Fibroblast of skin of abdomen (primary cell): ENCODE results near the gene DRAM1.
A peak's percentile ranks its signal among the peaks of the same experiment; 100 is the strongest.
"Not testable (repeated sequence)": the region's sequence is repeated elsewhere in the genome, so short reads cannot be mapped to it uniquely, and the experiment has no call there.

ENCODE experiments used
- DNase-seq: peaks from one replicate; pipeline ENCODE4 v3.0.0-alpha.2; 2013

DRAM1 gene

DNA sequence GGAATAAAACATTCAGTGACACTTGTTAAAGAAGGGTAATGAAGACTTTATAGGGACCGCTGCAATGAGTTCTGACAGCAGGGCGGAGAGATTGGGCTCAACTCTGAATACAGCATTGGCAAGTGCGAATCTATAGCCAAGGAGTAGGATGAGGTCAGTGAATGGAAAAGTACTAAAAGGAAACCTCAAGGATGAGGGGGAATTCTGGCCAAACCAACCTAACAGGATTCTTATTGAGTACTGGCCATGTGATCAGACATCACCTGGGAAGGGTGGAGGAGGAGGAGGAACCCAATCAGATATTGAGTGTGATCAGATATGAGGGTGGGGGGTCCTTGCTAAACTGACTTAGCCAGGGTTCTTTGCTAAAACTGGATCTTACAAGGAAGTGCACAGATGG is 31.0 kb downstream of the DRAM1 start:
- no peak for DNase-seq

GRCh38 chr12:101909646-101910045 is 32.3 kb downstream of the DRAM1 start:
- no peak for DNase-seq

DNA sequence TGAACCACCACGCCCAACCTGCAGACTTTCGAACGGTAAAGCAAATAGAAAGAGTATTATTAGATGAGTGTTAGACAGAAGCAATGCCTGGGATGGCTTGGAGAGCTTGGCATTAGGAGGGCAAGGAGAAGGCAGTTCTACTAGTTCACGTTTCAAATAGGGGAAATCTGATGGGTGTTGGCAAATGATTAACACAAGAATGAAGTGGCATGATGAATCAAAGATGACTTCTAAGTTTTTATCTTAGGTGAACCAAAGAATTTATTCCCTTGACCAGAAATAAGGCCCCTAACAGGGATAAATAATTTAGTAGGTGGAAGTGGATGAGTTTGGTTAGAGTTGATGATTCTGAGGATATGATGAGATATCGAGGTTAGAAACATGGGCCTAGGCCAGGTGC is 38.5 kb downstream of the DRAM1 start:
- DNase-seq, result no peak

DNA sequence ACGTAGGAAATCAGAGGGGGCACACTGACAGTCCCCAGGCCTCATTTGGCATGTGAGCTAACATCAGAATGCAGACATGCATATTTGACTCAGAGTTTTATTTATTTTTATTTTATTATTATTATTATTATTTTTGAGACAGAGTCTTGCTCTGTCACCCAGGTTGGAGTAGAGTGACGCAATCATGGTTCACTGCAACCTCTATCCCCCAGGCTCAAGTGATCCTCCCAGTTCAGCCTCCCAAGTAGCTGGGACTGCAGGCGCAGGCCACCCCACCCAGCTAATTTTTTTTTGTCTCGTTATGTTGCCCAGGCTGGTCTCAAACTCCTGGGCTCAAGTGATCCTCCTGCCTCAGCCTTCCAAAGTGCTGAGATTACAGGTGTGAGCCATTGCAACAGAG is 41.4 kb downstream of the DRAM1 start:
- not testable (repeated sequence) for DNase-seq

GRCh38 chr12:101919447-101919846 is 42.1 kb downstream of the DRAM1 start:
- no peak for DNase-seq

GRCh38 chr12:101920906-101921305 is 43.5 kb downstream of the DRAM1 start:
- DNase-seq, result peak; percentile 28

- DNase-seq, result no peak
Observed at GRCh38 chr12:101923045-101923718, 45.8 kb downstream of the DRAM1 start.

- peak; percentile 35 for DNase-seq
Observed at GRCh38 chr12:101924618-101925017, 47.2 kb downstream of the DRAM1 start.

GRCh38 chr12:101925361-101925760 is 48.0 kb downstream of the DRAM1 start:
- peak; percentile 99 for DNase-seq

- peak; percentile 17 for DNase-seq
Observed at GRCh38 chr12:101925935-101926334, 48.6 kb downstream of the DRAM1 start.

DNA sequence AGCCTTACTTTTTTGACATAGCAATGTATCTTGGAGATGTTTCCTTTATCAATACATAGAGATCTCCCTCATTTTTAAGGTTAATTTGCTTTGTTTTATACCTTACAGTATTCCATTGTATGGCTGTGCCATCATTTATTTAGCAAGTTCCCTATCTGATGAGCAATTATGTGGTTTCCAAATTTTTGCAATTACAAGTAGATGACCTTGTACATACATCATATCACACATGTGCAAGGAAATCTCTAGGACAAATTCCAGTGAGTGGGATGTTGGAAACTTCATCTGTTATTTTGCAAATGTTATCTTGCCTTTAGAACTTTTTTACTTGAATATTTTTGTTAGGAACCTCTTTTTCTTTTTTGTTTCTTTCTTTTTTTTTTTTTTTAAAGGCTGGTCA is 49.7 kb downstream of the DRAM1 start:
- DNase-seq, result peak; percentile 78

DNA sequence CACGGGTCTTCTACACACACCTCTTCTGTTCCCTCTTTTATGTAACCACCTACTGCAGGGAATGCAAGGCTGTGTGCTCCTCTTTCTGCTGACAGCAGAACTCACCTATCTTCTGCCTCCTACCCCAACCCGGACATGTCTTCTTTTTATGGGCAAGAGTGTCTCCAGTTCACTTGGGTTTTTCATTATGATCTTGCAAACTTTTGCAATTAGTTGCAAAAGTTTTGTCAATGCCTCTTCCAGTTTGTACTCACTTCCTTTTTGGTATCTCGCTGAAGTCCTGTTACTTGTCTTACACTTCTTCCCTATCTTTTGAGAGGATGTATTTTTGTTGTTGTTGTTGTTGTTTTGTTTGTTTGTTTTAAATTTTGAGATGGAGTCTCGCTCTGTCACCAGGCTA is 50.6 kb downstream of the DRAM1 start:
- no peak for DNase-seq

DNA sequence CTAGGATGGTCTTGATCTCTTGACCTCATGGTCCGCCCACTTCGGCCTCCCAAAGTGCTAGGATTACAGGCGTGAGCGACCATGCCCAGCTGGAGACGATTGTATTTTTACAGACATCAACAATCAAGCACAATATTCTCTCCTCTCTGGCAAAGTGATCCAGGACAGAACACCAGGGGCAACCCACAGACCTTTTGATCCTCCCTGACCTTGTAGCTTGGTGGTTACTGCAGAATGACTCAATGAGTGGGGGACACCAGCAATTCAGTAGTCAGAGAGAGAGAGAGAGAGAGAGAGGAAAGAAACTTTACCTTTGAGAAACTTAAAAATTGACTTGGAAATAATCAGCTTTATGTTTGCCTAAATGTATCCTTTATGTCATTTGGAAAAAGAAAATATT is 51.2 kb downstream of the DRAM1 start:
- no peak for DNase-seq

DNA sequence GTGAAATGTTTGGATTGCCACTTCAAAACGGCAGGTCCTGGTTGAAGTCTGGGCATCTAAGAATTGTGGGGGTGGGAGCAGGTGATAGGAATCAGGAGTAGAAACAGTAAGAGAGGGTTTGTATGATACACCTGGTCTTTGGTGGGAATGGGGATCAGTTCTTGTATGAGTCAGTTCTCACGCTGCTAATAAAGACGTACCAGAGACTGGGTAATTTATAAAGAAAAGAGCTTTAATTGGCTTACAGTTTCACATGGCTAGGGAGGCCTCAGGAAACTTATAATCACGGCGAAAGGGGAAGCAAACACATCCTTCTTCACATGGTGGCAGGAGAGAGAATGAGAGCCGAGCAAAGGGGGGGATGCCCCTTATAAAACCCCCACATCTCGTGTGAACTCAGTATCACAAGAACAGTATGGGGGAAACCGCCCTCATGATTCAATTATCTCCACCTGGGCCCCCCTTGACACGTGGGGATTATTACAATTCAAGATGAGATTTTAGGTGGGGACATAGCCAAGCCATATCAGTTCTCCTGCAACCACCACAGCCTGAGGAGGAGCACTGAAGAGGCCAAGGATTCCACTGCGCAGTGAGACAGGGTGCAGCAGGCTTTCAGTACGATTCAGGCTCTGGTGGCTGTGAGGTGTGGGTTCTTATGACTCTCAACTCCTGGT is 52.1 kb downstream of the DRAM1 start:
- no peak for DNase-seq

GRCh38 chr12:101931498-101932326 is 54.3 kb downstream of the DRAM1 start:
- DNase-seq, result no peak

DNA sequence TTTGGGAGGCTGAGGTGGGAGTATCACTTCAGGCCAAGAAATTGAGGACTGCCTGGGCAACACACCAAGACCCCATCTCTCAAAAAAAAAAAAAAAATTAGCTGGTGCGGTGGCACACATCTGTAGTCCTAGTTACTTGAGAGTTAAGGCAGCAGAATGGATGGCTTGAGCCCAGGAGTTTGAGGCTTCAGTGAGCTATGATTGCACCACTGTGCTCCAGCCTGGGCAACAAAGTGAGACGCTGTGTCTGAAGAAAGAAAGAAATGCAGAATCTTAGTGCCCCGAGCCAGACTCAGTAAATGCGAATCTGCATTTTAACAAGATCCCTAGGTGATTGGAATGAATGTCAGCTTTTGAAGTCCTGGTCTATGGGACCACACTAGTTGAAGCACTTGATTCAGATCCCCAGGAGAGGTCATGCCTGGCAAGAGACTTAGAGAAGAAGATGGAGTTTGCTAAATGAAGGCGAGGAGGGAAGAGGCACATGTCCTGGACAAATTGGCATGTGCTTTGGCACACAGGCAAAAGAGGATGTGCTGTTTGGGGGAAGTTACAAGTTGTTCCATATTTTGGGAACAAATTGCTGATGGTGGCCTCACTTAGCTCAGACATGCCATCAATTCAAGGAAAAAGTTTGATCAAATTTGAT is 56.6 kb downstream of the DRAM1 start:
- no peak for DNase-seq

DNA sequence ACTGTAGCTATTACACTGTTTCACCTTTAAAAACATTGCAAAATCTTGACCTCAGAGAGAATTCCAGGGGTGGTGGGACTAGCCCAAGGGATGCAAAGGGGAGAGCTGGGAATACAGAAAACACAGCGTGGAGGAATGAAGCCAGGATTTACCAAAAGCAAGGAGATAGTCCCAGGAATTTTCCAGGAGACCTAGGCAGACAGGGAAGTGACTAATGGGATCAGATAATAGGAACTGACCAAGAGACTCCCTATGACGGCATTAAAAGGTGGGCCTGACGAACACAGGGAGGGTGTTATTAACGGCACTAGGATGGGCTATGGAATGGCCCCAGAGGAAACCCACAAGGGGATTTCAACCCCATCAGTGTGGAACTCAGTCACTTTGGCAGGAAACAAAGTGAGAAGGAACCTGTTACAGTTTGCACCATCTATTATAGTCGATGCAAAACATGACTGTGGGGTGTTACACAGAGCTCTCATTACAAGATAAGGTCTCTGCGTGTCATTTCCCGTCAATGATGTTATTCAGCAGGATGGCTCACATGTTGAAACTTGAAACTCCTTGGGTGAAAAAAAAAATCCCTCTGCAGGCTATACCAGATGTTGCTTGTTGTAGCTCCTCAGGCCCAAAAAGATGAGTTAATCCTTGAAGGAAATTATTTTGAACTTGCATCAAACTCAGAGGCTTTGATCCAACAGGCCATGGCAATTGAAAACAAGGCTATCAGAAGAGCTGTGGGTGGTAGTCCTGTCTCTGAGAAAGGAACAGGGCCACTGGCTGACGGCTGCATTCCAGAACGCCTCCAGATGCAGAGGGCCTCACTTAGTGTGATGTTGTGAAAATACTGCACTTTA is 58.7 kb downstream of the DRAM1 start:
- DNase-seq, result peak; percentile 96

DNA sequence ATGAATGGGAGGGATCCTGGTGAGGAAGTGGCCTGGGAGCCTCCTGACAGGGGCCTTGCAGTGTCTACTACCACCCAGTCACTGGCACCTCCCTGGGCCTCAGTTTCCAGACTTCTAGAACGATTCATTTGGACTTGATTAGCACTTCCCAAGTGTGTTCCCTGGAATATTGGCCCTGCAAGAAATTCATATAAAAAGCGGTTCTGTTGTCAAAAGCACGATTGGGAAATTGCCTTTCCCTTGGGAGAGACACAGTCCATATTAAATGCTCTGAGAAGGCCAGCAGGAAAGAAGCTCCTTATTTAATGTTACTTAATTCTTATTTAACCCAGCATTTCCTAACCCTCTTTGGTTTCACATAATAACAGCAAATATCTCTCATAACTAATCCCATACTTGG is 61.9 kb downstream of the DRAM1 start:
- DNase-seq, result no peak

DNA sequence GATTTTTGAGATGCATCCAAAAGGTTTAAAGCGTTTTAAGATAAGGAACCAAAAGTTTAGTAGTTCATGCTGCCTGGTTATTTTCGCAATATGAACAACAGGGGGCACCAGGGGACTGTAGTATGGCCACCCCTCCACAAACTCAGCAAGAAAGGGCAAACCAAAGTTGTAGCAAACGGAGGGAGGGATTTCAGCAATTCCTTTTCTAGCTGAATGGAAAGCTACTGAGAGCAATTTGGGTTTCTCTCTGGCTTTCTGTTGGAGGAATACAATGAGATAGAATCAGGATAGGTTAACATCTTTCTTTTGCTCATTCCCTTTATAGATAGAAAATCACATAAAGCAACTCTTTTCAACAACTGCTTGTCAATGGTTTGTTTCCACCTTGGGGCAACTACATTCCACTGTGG is 62.5 kb downstream of the DRAM1 start:
- DNase-seq, result peak; percentile 75

- no peak for DNase-seq
Observed at GRCh38 chr12:101940400-101940950, 63.1 kb downstream of the DRAM1 start.
